Measurements from ENCODE around the gene SEC11C. TPM values are rescaled to one million over a fixed set of nuclear protein-coding genes. Genes with fewer than 3 reads are reported as not detected.

Gene SEC11C
- total RNA-seq, 4 donors from 2014 or later: 25.9 to 48.0 (median 34.4) TPM

DNA sequence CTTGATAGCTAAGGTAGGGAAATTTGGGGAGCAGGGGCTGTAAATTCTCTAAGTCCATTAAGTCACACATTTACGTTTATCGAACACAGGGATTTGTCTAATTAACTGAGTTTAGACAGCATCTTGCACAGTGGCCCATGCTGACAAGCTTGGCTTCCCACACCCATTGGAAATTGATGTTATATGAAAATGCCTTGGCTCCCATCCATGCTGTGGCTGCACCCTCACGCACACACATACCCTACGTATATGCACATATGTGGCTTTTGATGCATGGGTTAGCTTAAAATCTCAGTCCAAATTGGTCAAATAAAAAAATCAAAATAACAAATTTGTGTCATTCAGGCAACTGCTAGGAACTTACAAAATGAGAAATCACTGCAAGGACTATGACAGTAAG, 37.8 kb downstream of the SEC11C start:
- Histone ChIP-seq H3K4me1 (no peaks in the 10 kb centered on the region), H3K4me3 (no peak overlapping the region), H3K27ac (no peak overlapping the region), H3K36me3 (no peaks in the 10 kb centered on the region), H3K9me3 (no peaks in the 10 kb centered on the region), H3K27me3 (peaks cover 4% of the 10 kb centered on the region)
- no peak for DNase-seq (ENCODE audit: low spot score in 2 of 2)
- TF ChIP-seq, protein P1, sequence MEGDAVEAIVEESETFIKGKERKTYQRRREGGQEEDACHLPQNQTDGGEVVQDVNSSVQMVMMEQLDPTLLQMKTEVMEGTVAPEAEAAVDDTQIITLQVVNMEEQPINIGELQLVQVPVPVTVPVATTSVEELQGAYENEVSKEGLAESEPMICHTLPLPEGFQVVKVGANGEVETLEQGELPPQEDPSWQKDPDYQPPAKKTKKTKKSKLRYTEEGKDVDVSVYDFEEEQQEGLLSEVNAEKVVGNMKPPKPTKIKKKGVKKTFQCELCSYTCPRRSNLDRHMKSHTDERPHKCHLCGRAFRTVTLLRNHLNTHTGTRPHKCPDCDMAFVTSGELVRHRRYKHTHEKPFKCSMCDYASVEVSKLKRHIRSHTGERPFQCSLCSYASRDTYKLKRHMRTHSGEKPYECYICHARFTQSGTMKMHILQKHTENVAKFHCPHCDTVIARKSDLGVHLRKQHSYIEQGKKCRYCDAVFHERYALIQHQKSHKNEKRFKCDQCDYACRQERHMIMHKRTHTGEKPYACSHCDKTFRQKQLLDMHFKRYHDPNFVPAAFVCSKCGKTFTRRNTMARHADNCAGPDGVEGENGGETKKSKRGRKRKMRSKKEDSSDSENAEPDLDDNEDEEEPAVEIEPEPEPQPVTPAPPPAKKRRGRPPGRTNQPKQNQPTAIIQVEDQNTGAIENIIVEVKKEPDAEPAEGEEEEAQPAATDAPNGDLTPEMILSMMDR (IDR thresholded peaks at IDR 0.05): no peak
- no peak for TF ChIP-seq POLR2A (IDR thresholded peaks at IDR 0.05)
- no peak for TF ChIP-seq POLR2AphosphoS5 (IDR thresholded peaks at IDR 0.05)
- no peak for TF ChIP-seq EP300 (IDR thresholded peaks at IDR 0.05)
- 80% methylated on average over 4 of the region's 4 CpGs for WGBS

DNA sequence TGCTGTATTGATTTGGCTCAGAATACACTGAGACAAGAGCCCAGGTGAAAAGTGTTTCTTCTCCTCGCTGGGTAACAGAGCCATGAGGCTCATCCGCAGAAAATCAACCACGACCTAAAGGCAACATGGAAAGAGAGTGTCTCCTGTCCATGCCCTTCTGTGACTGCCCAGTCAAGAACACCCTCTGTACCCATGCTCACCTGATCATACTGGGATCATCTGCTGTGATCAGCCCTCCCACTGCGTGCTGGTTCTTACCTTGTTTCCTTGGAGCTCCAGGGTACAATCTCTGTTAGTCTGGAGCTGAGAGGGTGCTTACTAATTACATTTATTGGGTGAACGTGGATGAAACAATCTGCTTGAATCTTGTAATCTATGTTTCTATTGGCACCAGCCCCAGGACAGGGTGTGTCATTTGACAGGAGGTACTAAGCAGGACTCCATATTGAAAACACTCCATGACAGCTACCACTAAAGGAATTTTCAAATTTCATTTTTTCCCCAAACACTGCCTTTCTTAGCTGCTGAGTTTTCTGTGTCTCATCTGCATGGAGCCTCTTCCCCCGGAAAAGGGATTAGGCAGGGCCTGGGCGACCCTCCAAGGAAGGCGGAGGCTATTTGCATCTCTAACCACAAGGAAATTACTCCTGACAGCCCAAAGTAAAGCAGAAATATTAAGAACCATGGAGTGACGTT, 40.6 kb downstream of the SEC11C start:
- 48% methylated on average over 9 of the region's 9 CpGs for WGBS
- Histone ChIP-seq H3K27ac (no peak overlapping the region), H3K4me3 (no peak overlapping the region), H3K27me3 (peaks cover 3% of the 10 kb centered on the region), H3K4me1 (no peaks in the 10 kb centered on the region), H3K9me3 (no peaks in the 10 kb centered on the region), H3K36me3 (no peaks in the 10 kb centered on the region)
- no peak for DNase-seq (ENCODE audit: low spot score in 2 of 2)
- TF ChIP-seq, protein P1 (IDR thresholded peaks at IDR 0.05): no peak
- no peak for TF ChIP-seq POLR2AphosphoS5 (IDR thresholded peaks at IDR 0.05)
- TF ChIP-seq POLR2A (IDR thresholded peaks at IDR 0.05): no peak
- TF ChIP-seq EP300 (IDR thresholded peaks at IDR 0.05): no peak

DNA sequence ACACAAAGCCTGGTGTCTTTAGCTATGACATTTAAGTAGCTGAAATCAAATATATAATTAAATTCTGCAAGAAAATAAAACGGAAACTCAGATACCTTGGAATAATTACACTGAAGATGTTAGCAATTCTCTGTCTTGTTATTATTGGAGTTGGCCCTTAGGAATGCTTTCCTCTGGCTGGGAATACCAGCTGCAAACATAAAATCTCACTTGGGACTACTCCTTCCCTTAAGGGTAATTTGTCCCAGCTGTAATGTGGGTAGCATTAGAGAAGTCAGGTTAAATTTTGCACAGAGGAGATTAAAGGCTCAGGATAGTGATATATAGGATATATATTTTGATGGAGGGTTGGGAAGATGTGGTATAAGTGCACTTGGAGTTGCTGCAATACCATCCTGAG, 43.0 kb downstream of the SEC11C start:
- no peak for DNase-seq (ENCODE audit: low spot score in 2 of 2)
- 46% methylated on average over 1 of the region's 1 CpG for WGBS
- Histone ChIP-seq H3K36me3 (no peaks in the 10 kb centered on the region), H3K27ac (no peak overlapping the region), H3K4me1 (no peaks in the 10 kb centered on the region), H3K9me3 (no peaks in the 10 kb centered on the region), H3K27me3 (peaks cover 3% of the 10 kb centered on the region), H3K4me3 (no peak overlapping the region)
- no peak for TF ChIP-seq POLR2AphosphoS5 (IDR thresholded peaks at IDR 0.05)
- TF ChIP-seq, protein P1 (IDR thresholded peaks at IDR 0.05): no peak
- TF ChIP-seq POLR2A (IDR thresholded peaks at IDR 0.05): no peak
- no peak for TF ChIP-seq EP300 (IDR thresholded peaks at IDR 0.05)

DNA sequence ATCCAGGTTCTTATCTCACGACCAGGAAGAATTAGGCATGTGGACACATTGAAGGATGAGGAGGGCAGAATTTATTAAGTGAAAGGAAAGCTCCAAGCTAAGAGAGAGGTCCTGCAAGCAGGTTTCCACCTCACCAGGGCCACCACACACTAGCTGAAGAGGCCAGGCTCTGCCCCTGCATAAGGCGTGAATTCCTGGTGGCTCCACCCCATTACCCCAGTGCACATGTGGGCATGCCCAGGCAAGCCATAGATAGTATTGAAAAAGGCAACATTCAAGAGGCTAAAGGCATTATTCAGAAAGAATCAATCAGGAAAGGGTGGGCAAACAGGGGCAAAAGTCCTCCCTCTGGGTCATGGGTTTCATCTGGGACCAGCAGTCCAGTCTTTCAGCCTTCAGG, 49.3 kb downstream of the SEC11C start:
- Histone ChIP-seq H3K36me3 (no peaks in the 10 kb centered on the region), H3K27ac (no peak overlapping the region), H3K4me1 (no peaks in the 10 kb centered on the region), H3K9me3 (no peaks in the 10 kb centered on the region), H3K4me3 (no peak overlapping the region), H3K27me3 (no peaks in the 10 kb centered on the region)
- 73% methylated on average over 2 of the region's 2 CpGs for WGBS
- TF ChIP-seq POLR2AphosphoS5 (IDR thresholded peaks at IDR 0.05) (no peak), POLR2A (IDR thresholded peaks at IDR 0.05) (no peak), EP300 (IDR thresholded peaks at IDR 0.05) (no peak)
- TF ChIP-seq, protein P1 (IDR thresholded peaks at IDR 0.05): no peak
- no peak for DNase-seq (ENCODE audit: low spot score in 2 of 2)

DNA sequence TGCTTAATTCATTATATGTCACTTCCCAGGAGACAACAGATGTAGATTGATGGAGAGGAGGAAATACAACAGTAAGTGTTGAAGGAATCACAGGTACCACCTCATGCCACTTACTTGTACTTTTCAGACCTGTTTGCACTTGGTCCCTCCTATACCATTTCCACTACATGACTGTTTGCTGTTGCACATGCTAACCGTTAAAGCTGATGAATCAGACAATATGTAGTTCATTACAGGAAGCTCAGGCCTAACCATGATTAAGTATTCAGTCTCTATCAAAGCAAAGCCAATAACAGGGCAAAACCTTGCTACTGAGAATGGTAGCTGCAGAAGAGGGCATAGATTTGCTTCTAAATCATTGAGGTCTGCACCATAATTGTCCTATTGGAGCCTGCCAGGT, 50.1 kb downstream of the SEC11C start:
- no peaks in the 10 kb centered on the region for H3K9me3 ChIP-seq
- no peak for TF ChIP-seq EP300 (IDR thresholded peaks at IDR 0.05)
- H3K4me3 ChIP-seq: no peak overlapping the region
- no peak for DNase-seq (ENCODE audit: low spot score in 2 of 2)
- H3K27ac ChIP-seq: no peak overlapping the region
- no peaks in the 10 kb centered on the region for H3K36me3 ChIP-seq
- WGBS: 71% methylated on average over 1 of the region's 1 CpG
- no peaks in the 10 kb centered on the region for H3K4me1 ChIP-seq
- no peaks in the 10 kb centered on the region for H3K27me3 ChIP-seq
